Measurements from ENCODE around the gene WDR33. TPM values are rescaled to one million over a fixed set of nuclear protein-coding genes. Genes with fewer than 3 reads are reported as not detected.

Gene WDR33
- total RNA-seq, 1 donor from 2014 or later = 81.0 TPM

DNA sequence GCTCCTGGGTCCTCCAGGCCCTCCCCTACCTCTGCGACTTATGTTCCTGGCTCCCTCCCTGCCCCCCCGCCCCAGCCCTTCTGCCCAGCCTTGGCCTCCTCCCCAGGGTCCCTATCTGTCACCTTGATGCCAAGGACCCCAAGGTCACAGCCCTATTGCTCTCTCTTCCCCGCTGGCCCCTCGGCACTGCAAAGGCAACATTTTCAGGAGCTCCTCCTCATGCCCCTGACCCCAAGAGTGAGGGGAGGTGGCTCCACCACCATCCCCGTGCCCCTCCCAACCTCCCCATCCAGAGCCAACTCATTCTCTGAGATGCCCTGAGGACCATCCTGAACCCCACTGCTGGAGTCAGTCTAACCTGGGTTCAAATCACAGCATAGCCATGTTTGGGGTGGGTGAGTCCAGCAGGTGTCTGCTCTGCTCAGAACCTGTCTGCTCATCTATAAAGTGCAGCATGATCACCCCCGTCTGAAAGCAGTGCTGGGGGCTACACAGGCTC lies 147.4 kb downstream of the WDR33 start:
- Mint-ChIP-seq H3K9me3 (no peaks in the 10 kb centered on the region), H3K4me3 (no peak overlapping the region), H3K4me1 (ENCODE audit: low read depth) (no peaks in the 10 kb centered on the region), H3K27ac (no peak overlapping the region), H3K36me3 (ENCODE audit: low read depth) (no peaks in the 10 kb centered on the region), H3K27me3 (ENCODE audit: insufficient read depth) (peaks cover 56% of the 10 kb centered on the region)
- intact Hi-C loops (cut with micrococcal nuclease) = no loop called here
- DNase-seq (ENCODE audit: low spot score) = no peak

DNA sequence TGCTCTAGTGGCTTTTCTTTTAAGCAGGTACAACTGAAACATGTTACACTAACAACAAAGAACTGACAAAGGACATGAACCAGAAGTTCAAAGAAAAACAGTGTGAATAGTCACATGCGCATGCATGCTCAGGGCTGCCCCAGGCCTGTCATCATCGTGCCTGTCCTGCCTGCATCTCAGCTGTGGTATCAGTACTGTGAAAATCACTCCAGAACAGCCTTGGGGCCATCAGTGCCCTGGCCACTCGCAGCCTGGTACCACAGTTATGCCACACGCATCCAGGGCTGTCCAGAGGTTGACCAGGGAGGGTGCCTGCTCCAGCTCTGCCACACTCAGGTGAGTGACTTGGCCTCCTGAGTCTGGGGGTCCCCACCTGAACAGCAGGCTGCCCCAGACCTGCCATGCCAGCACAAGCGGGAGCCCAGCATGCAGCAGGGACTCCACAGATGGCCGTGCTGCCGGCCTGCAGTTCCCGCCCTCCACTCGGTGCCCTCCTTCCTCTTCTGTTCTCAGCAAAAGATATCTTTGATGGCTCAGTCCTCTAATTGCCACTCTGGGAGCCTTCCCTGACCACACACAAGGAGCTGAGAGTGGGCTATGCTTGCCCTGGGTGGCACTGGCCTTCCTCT lies 147.9 kb downstream of the WDR33 start:
- no peaks in the 10 kb centered on the region for H3K4me1 Mint-ChIP-seq (ENCODE audit: low read depth)
- intact Hi-C loops (cut with micrococcal nuclease) = no loop called here

DNA sequence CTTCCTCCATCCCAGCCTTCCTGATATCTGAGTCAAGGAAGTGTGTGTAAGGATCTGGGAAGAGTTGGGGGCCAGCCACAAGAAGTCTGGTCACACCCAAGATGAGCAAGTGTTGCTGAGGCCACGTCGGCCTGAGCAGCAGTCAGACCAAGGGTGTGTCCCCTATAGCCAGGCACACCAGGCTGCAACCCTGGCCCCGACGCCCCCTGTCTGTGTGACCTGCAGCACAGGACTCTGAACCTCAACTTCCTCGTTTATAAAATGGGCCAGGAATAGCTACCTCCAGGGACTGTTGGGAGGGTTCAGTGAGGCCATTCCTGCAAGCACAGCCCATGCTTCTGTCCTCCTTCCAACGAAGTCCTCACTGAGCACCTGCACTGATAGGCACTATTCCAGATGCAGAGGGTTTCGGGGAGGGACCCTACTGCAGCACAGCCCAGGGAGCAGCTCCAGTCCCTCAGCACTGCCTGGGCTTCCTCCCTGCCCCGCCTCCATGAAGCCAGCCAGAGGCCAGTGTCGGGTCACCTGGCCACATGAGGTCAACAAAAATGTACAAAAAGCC lies 148.9 kb downstream of the WDR33 start:
- H3K4me1 Mint-ChIP-seq (ENCODE audit: low read depth) = no peaks in the 10 kb centered on the region
- H3K27me3 Mint-ChIP-seq (ENCODE audit: insufficient read depth) = peaks cover 48% of the 10 kb centered on the region
- intact Hi-C loops (cut with micrococcal nuclease) = no loop called here
- no peaks in the 10 kb centered on the region for H3K36me3 Mint-ChIP-seq (ENCODE audit: low read depth)
- DNase-seq (ENCODE audit: low spot score) = no peak
- no peak overlapping the region for H3K27ac Mint-ChIP-seq
- H3K4me3 Mint-ChIP-seq = no peak overlapping the region
- H3K9me3 Mint-ChIP-seq = no peaks in the 10 kb centered on the region

More for the DNA sequence above, 147.9 kb downstream of the WDR33 start:
- no peaks in the 10 kb centered on the region for H3K9me3 Mint-ChIP-seq
- no peak for DNase-seq (ENCODE audit: low spot score)
- H3K27me3 Mint-ChIP-seq (ENCODE audit: insufficient read depth) = peaks cover 54% of the 10 kb centered on the region
- no peak overlapping the region for H3K27ac Mint-ChIP-seq
- no peak overlapping the region for H3K4me3 Mint-ChIP-seq
- H3K36me3 Mint-ChIP-seq (ENCODE audit: low read depth) = no peaks in the 10 kb centered on the region

DNA sequence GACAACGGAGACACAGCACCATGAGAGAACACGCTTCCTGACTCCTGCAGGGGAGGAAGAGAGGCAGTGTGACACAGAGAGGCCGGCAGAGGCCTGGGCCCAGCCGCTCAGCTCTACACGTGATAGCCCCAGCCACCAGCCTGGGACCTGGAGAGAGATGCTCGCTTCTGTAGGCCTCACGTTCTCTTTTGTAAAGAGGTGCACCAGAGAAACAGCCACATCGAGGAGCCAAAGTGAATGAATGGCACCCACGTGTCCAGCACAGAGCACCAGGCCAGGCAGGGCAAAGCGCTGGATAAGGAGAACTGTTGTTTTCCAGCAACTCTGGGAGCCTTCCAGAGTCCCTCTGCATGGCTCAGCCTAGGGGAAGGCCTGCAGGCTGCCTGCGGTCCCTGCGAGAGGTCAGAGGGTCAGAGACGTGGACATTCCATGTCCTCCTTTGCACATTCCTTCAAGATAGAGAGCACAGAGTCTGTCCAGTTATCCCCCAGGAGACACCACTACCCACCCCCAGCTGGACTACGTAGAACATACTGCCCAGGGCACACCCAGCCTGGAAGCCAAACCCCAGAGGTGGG lies 149.8 kb downstream of the WDR33 start:
- intact Hi-C loops (cut with micrococcal nuclease) = no loop called here
- H3K36me3 Mint-ChIP-seq (ENCODE audit: low read depth) = no peaks in the 10 kb centered on the region

DNA sequence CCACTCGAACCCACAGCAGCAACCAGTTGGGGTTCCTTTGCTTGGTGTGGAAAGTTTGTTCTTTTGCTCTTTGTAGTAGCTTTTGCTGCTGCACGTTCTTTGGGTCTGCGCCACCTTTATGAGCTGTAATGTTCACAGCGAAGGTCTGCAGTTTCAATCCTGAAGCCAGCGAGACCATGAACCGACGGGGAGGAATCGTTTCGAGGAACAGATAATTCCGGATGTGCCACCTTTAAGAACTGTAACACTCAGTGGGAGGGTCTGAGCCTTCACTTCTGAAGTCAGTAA lies 150.7 kb downstream of the WDR33 start:
- intact Hi-C loops (cut with micrococcal nuclease) = no loop called here
- Mint-ChIP-seq H3K9me3 (no peaks in the 10 kb centered on the region), H3K36me3 (ENCODE audit: low read depth) (no peaks in the 10 kb centered on the region), H3K4me3 (no peak overlapping the region), H3K27me3 (ENCODE audit: insufficient read depth) (peaks cover 33% of the 10 kb centered on the region), H3K4me1 (ENCODE audit: low read depth) (no peaks in the 10 kb centered on the region), H3K27ac (no peak overlapping the region)
- no peak for DNase-seq (ENCODE audit: low spot score)

More for the DNA sequence above, 149.8 kb downstream of the WDR33 start:
- Mint-ChIP-seq H3K4me1 (ENCODE audit: low read depth) (no peaks in the 10 kb centered on the region), H3K27ac (no peak overlapping the region), H3K27me3 (ENCODE audit: insufficient read depth) (peaks cover 42% of the 10 kb centered on the region), H3K4me3 (no peak overlapping the region), H3K9me3 (no peaks in the 10 kb centered on the region)
- DNase-seq (ENCODE audit: low spot score) = no peak

DNA sequence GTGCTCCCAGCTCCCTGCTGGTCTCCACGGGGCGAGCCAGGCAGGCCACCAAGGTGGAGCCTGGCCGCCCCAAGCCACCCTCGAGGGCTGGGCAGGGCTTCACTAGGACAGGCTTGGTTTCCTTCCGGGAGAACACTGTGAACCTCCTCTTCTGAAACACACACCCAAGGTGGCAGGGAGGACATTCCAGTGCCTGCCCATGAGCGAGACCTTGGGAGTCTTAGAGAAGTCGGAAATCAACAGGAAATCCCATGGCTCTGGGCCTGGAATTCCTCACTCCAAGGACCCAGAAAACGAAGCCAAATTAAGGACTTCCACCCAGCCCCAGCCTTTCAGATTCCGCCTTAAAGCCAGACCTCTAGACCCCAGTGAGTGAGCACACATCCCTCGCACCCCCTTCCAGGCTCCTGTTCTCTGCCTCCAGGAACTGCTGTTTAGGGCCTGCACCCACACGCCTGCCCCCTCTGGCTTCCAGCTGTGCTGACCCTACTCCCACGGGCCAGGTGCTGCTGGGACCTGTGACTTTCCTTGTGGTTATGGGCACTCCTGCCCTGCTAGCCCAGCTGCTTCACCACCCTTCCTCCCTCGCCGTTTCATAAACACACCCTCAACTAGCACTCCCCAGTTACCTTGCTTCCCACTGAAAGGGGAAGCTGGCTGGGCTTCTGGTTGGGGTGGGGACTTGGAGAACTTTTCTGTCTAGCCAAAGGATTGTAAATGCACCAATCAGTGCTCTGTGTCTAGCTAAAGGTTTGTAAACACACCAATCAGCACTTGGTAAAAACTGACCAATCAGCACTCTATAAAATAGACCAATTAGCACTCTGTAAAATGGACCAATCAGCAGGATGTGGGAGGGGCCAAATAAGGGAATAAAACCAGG lies 151.3 kb downstream of the WDR33 start:
- Mint-ChIP-seq H3K36me3 (ENCODE audit: low read depth) (no peaks in the 10 kb centered on the region), H3K27me3 (ENCODE audit: insufficient read depth) (peaks cover 27% of the 10 kb centered on the region), H3K9me3 (no peaks in the 10 kb centered on the region), H3K27ac (no peak overlapping the region), H3K4me3 (no peak overlapping the region), H3K4me1 (ENCODE audit: low read depth) (no peaks in the 10 kb centered on the region)
- no peak for DNase-seq (ENCODE audit: low spot score)
- intact Hi-C loops (cut with micrococcal nuclease) = no loop called here

DNA sequence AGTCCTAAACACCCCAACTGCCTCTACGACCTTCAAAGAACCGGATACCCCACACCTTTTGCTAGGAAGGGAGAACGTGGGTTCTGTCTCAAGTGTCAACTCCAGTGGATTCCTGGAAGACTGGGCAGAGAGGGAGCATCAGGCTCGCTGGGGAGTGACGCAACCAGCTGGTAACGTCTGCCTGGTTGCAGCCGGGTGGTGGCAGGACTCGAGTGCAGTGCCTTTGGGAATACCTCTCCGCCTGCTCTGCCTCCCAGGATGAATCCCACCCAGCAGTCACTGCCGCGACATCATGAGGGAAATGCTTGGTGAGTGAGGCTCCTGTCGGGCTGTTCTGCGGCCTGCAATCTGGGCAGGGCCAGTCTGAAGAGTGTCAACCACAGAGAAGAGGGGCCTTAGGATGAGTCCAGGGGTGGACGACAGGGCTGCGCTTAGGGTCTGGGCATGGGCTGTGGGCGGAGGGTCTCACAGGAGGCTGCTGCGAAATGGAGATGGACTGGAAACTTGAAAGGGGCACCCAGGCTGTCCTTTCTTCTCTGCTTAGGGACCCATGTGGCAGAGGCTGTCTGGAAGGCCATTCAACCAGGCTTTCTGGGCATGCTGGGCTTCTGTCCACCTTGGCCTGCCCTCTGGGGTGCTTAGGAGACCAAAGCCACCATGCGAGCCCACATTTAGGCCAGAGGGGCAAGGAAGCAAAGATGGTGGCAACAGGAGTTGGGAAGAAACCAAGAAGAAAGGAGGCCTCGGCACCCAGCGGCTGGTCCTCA lies 152.1 kb downstream of the WDR33 start:
- H3K27me3 Mint-ChIP-seq (ENCODE audit: insufficient read depth) = peaks cover 23% of the 10 kb centered on the region
- H3K4me3 Mint-ChIP-seq = no peak overlapping the region
- intact Hi-C loops (cut with micrococcal nuclease) = no loop called here
- no peaks in the 10 kb centered on the region for H3K4me1 Mint-ChIP-seq (ENCODE audit: low read depth)
- no peaks in the 10 kb centered on the region for H3K9me3 Mint-ChIP-seq
- no peak for DNase-seq (ENCODE audit: low spot score)
- H3K36me3 Mint-ChIP-seq (ENCODE audit: low read depth) = no peaks in the 10 kb centered on the region
- H3K27ac Mint-ChIP-seq = no peak overlapping the region

DNA sequence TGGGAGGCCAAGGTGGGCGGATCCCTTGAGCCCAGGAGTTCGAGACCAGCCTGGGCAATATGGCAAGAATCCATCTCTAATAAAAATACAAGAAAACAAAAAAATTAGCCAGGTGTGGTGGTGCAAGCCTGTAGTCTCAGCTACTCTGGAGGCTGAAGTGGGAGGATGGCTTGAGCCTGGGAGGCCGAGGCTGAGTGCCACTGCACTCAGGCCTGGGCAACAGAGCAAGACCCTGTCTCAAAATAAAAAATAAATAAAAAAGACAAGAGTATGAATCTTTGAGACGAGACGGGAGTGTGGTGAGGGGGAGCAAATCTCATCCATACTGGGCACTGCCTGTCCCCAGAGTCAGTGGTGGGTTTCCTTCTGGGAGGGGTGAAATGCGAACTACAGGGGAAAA lies 152.8 kb downstream of the WDR33 start:
- no peaks in the 10 kb centered on the region for H3K9me3 Mint-ChIP-seq
- intact Hi-C loops (cut with micrococcal nuclease) = no loop called here
- H3K4me3 Mint-ChIP-seq = no peak overlapping the region
- H3K27me3 Mint-ChIP-seq (ENCODE audit: insufficient read depth) = peaks cover 18% of the 10 kb centered on the region
- H3K27ac Mint-ChIP-seq = no peak overlapping the region
- DNase-seq (ENCODE audit: low spot score) = no peak
- H3K36me3 Mint-ChIP-seq (ENCODE audit: low read depth) = no peaks in the 10 kb centered on the region
- no peaks in the 10 kb centered on the region for H3K4me1 Mint-ChIP-seq (ENCODE audit: low read depth)

DNA sequence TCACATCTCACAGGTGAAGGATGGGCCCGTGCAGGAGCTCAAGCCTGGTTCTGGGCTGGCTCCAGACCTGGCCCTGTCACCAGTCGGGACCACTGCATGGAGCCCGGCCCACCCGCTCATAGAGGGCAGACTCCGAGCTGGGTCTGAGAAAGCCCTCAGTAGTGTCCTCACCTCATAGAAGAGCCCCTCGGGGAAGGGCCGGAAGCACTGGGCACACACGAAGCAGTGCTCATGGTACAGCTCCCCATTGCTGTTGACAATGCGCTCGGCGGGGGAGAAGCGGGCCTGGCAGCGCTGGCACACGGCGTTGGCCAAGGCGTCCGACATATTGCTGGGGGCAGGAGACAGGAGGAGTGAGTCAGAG lies 153.8 kb downstream of the WDR33 start:
- Mint-ChIP-seq H3K9me3 (no peaks in the 10 kb centered on the region), H3K4me1 (ENCODE audit: low read depth) (no peaks in the 10 kb centered on the region), H3K27ac (no peak overlapping the region), H3K4me3 (no peak overlapping the region), H3K36me3 (ENCODE audit: low read depth) (no peaks in the 10 kb centered on the region), H3K27me3 (ENCODE audit: insufficient read depth) (peaks cover 12% of the 10 kb centered on the region)
- DNase-seq (ENCODE audit: low spot score) = no peak
- intact Hi-C loops (cut with micrococcal nuclease) = no loop called here

DNA sequence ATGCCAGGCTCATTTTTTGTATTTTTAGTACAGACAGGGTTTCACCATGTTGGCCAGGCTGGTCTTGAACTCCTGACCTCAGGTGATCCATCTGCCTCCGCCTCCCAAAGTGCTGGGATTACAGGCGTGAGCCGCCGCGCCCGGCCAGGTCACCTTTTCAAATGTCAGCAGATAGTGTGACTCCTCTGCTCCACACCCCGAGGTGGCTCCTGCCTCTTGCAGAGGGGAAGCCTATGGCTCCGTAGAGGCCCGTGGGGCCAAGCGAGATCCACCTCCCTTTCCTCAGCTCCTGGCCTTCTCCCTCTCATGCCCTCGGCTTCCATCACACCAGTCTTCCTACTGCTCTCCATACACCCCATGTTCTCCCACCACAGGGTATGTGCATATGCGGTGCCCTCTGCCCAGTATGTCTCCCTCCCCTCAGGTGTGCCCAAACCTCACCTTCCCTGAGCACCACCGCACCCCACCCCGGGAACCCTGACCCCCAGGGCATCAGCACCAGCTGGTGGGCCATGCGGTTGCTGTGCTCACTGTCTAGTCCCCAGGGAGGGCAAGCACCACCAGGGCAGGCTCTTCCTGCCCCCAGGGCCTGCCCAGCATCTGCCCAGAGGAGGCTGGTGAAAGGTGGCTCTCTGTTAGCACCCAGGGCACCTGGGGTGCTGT lies 154.3 kb downstream of the WDR33 start:
- no peak overlapping the region for H3K27ac Mint-ChIP-seq
- intact Hi-C loops (cut with micrococcal nuclease) = no loop called here
- no peaks in the 10 kb centered on the region for H3K36me3 Mint-ChIP-seq (ENCODE audit: low read depth)
- H3K27me3 Mint-ChIP-seq (ENCODE audit: insufficient read depth) = peaks cover 10% of the 10 kb centered on the region
- DNase-seq (ENCODE audit: low spot score) = no peak
- H3K4me3 Mint-ChIP-seq = no peak overlapping the region
- H3K9me3 Mint-ChIP-seq = no peaks in the 10 kb centered on the region
- no peaks in the 10 kb centered on the region for H3K4me1 Mint-ChIP-seq (ENCODE audit: low read depth)

DNA sequence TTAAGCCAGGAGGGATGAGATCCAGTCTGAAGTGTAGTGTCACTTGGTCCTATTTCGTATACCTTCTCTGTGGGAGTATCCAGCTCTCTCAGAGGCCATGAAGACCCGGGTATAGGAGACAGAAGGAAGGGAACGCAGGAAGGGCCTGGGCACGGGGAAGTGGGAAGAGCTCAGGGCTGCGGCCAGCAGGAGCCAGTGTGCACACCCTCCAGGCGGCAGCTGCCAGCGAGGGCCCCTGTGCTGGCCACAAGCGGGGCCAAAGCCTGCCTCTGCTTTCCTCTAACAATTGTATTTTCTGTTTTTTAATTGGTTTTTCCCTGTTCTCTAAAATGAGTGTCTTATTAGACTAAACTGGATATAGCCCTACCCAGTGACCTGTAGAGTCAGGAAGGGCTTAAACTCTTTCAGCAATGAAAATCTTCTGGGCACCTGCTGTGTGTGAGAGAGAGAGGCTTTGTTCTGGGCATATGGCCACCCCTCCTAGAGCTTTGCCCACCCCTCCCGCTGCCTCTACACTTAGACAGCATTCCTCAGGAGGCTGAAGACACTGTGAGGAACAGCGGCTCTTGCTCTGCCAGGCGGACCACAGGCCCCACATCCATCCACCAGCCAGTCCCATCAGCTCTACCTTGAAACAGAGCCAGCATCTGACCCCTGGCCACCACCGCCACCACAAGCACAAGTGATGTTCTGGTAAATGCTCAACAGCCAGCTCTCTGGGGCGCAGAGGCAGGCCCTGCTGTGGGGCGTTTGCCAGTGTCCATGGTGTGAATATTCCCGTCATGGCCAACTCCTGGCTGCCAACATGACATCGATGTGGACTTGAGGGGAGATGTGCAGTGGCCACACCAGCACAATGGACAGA lies 155.5 kb downstream of the WDR33 start:
- intact Hi-C loops (cut with micrococcal nuclease) = no loop called here
- Mint-ChIP-seq H3K4me3 (no peak overlapping the region), H3K36me3 (ENCODE audit: low read depth) (no peaks in the 10 kb centered on the region), H3K9me3 (no peaks in the 10 kb centered on the region), H3K27me3 (ENCODE audit: insufficient read depth) (peaks cover 2% of the 10 kb centered on the region), H3K4me1 (ENCODE audit: low read depth) (no peaks in the 10 kb centered on the region), H3K27ac (no peak overlapping the region)
- DNase-seq (ENCODE audit: low spot score) = no peak

DNA sequence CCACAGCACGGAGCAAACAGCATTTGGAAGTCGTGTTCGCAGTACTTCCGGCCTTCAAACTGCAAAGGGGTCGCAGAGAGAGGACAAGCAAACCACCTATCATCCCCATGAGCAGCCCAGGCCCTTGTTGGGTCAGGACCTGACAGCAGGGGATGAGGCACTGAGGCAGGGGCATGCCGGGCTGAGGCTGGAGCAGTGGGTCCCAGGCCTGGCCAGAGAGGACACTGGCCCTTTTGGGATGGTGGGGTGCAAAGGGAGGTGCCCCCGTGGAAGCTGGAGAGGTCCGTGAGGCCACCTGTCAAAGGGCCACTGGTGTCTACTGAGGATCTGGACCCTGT lies 156.2 kb downstream of the WDR33 start:
- no peak overlapping the region for H3K27ac Mint-ChIP-seq
- no peaks in the 10 kb centered on the region for H3K9me3 Mint-ChIP-seq

More for the DNA sequence above, 156.2 kb downstream of the WDR33 start:
- Mint-ChIP-seq H3K4me1 (ENCODE audit: low read depth) (peaks cover under 1% of the 10 kb centered on the region), H3K27me3 (ENCODE audit: insufficient read depth) (peaks cover 2% of the 10 kb centered on the region), H3K36me3 (ENCODE audit: low read depth) (no peaks in the 10 kb centered on the region), H3K4me3 (no peak overlapping the region)
- intact Hi-C loops (cut with micrococcal nuclease) = no loop called here
- DNase-seq (ENCODE audit: low spot score) = no peak
